ENCODE data around the gene TENM3. TPM values are rescaled to one million over a fixed set of nuclear protein-coding genes. Genes with fewer than 3 reads are reported as not detected.

TENM3 gene
- total RNA-seq, 1 experiment from 2014 or later, result 71.0 TPM

DNA sequence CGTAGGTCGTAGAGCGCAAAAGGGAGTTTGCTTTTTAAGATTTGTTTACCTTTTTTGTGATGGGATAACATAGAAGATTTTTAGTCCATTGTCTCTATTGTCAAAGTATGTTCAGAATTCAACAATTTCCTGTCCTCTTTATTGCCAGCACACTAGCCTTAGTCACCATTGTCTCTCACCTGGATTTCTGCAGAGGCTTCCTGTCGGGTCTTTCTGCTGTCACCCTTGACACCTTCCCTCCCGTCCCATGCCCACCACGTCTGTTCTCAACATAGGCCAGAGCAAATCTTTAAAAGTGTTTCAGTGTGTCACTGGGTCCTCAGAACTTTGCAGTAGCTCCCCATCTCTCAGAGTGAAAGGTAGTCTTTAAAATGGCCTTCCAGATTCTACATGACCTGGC, 323.9 kb downstream of the TENM3 start:
- Mint-ChIP-seq H3K4me3 (no peak overlapping the region), H3K27me3 (ENCODE audit: low read depth) (no peaks in the 10 kb centered on the region), H3K27ac (peak overlapping the region; percentile 60), H3K9me3 (no peaks in the 10 kb centered on the region), H3K4me1 (peaks cover 47% of the 10 kb centered on the region), H3K36me3 (no peaks in the 10 kb centered on the region; the same call in 1 of the 2 replicates)
- TF ChIP-seq TP53 (CRISPR knock-in tag; IDR thresholded peaks at IDR 0.05), result no peak
- TF ChIP-seq USF2 (CRISPR knock-in tag; IDR thresholded peaks at IDR 0.05), result no peak
- TF ChIP-seq ZNF512 (CRISPR knock-in tag; IDR thresholded peaks at IDR 0.05; ENCODE audit: borderline replicate concordance), result no peak
- TF ChIP-seq, protein P1, sequence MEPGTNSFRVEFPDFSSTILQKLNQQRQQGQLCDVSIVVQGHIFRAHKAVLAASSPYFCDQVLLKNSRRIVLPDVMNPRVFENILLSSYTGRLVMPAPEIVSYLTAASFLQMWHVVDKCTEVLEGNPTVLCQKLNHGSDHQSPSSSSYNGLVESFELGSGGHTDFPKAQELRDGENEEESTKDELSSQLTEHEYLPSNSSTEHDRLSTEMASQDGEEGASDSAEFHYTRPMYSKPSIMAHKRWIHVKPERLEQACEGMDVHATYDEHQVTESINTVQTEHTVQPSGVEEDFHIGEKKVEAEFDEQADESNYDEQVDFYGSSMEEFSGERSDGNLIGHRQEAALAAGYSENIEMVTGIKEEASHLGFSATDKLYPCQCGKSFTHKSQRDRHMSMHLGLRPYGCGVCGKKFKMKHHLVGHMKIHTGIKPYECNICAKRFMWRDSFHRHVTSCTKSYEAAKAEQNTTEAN (CRISPR knock-in tag; IDR thresholded peaks at IDR 0.05), result no peak
- TF ChIP-seq, protein P2, sequence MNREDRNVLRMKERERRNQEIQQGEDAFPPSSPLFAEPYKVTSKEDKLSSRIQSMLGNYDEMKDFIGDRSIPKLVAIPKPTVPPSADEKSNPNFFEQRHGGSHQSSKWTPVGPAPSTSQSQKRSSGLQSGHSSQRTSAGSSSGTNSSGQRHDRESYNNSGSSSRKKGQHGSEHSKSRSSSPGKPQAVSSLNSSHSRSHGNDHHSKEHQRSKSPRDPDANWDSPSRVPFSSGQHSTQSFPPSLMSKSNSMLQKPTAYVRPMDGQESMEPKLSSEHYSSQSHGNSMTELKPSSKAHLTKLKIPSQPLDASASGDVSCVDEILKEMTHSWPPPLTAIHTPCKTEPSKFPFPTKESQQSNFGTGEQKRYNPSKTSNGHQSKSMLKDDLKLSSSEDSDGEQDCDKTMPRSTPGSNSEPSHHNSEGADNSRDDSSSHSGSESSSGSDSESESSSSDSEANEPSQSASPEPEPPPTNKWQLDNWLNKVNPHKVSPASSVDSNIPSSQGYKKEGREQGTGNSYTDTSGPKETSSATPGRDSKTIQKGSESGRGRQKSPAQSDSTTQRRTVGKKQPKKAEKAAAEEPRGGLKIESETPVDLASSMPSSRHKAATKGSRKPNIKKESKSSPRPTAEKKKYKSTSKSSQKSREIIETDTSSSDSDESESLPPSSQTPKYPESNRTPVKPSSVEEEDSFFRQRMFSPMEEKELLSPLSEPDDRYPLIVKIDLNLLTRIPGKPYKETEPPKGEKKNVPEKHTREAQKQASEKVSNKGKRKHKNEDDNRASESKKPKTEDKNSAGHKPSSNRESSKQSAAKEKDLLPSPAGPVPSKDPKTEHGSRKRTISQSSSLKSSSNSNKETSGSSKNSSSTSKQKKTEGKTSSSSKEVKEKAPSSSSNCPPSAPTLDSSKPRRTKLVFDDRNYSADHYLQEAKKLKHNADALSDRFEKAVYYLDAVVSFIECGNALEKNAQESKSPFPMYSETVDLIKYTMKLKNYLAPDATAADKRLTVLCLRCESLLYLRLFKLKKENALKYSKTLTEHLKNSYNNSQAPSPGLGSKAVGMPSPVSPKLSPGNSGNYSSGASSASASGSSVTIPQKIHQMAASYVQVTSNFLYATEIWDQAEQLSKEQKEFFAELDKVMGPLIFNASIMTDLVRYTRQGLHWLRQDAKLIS (CRISPR knock-in tag; IDR thresholded peaks at IDR 0.05; ENCODE audit: borderline replicate concordance), result no peak
- no peak for TF ChIP-seq FOXK1 (CRISPR knock-in tag; IDR thresholded peaks at IDR 0.05)
- TF ChIP-seq, protein P3, sequence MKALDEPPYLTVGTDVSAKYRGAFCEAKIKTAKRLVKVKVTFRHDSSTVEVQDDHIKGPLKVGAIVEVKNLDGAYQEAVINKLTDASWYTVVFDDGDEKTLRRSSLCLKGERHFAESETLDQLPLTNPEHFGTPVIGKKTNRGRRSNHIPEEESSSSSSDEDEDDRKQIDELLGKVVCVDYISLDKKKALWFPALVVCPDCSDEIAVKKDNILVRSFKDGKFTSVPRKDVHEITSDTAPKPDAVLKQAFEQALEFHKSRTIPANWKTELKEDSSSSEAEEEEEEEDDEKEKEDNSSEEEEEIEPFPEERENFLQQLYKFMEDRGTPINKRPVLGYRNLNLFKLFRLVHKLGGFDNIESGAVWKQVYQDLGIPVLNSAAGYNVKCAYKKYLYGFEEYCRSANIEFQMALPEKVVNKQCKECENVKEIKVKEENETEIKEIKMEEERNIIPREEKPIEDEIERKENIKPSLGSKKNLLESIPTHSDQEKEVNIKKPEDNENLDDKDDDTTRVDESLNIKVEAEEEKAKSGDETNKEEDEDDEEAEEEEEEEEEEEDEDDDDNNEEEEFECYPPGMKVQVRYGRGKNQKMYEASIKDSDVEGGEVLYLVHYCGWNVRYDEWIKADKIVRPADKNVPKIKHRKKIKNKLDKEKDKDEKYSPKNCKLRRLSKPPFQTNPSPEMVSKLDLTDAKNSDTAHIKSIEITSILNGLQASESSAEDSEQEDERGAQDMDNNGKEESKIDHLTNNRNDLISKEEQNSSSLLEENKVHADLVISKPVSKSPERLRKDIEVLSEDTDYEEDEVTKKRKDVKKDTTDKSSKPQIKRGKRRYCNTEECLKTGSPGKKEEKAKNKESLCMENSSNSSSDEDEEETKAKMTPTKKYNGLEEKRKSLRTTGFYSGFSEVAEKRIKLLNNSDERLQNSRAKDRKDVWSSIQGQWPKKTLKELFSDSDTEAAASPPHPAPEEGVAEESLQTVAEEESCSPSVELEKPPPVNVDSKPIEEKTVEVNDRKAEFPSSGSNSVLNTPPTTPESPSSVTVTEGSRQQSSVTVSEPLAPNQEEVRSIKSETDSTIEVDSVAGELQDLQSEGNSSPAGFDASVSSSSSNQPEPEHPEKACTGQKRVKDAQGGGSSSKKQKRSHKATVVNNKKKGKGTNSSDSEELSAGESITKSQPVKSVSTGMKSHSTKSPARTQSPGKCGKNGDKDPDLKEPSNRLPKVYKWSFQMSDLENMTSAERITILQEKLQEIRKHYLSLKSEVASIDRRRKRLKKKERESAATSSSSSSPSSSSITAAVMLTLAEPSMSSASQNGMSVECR (CRISPR knock-in tag; IDR thresholded peaks at IDR 0.05; ENCODE audit: borderline replicate concordance), result no peak
- no peak for TF ChIP-seq TEAD1 (CRISPR knock-in tag; IDR thresholded peaks at IDR 0.05)
- TF ChIP-seq NFYB (CRISPR knock-in tag; conservative IDR thresholded peaks at IDR 0.05; ENCODE audit: low read depth), result no peak
- no peak for TF ChIP-seq RORB (CRISPR knock-in tag; IDR thresholded peaks at IDR 0.05)
- TF ChIP-seq NFATC4 (CRISPR knock-in tag; IDR thresholded peaks at IDR 0.05), result no peak
- no peak for TF ChIP-seq AR (CRISPR knock-in tag; IDR thresholded peaks at IDR 0.05)
- no peak for TF ChIP-seq E2F1 (CRISPR knock-in tag; IDR thresholded peaks at IDR 0.05)
- no peak for TF ChIP-seq ZNF263 (CRISPR knock-in tag; IDR thresholded peaks at IDR 0.05; ENCODE audit: low read depth)
- DNase-seq (ENCODE audit: low spot score) (no peak), ATAC-seq (no peak)
- CTCF ChIA-PET, result no interaction called here
- POLR2A ChIA-PET, result no interaction called here
